Tibial nerve (tissue), 4 donors: ENCODE measurements around the gene ZFR. TPM values are rescaled to one million over a fixed set of nuclear protein-coding genes. Genes with fewer than 3 reads are reported as not detected.
"Not testable (repeated sequence)": the region's sequence is repeated elsewhere in the genome, so short reads cannot be mapped to it uniquely, and the experiment has no call there.

Experiments
- DNase-seq, 2 donors: peaks; one replicate each; pipeline ENCODE4 v3.0.0-alpha.2; 2019; ENCODE audit warnings: low spot score in 2 of 2
- H3K27ac ChIP-seq, 4 donors: fragments of 200-600 bp; sonication (generic) in 3 of 4; one replicate each; pipeline ENCODE4 v1.5.1; 2017 to 2019; ENCODE audit warnings: mild to moderate bottlenecking in 1 of 4
- H3K27me3 ChIP-seq, 2 donors: fragments of 200-600 bp; sonication (generic) in 1 of 2; one replicate each; pipeline versions ENCODE4 v1.5.1 to v1.6.0; 2017 to 2019
- H3K36me3 ChIP-seq, 3 donors: fragments of 200-600 bp; sonication (generic); one replicate each; pipeline ENCODE4 v1.5.1; 2018 to 2019
- H3K4me1 ChIP-seq, 4 donors: fragments of 200-600 bp; sonication (generic) in 3 of 4; one replicate each; pipeline ENCODE4 v1.5.1; 2017 to 2019
- H3K4me3 ChIP-seq, 4 donors: fragments of 200-600 bp; sonication (generic) in 3 of 4; one replicate each; pipeline ENCODE4 v1.5.1; 2017 to 2019; ENCODE audit warnings: mild to moderate bottlenecking in 1 of 4, moderate library complexity in 1 of 4
- H3K9me3 ChIP-seq, 4 donors: fragments of 200-600 bp; sonication (generic) in 3 of 4; one replicate each; pipeline ENCODE4 v1.5.1; 2017 to 2019
- EP300 ChIP-seq, 2 donors: sonication (generic); formaldehyde crosslinking; IDR thresholded peaks; one replicate each; pipeline ENCODE4 v1.6.1; 2017; ENCODE audit warnings: antibody characterized with exemption in 2 of 2, mild to moderate bottlenecking in 1 of 2
- POLR2A ChIP-seq, 2 donors: fragments of 450-650 bp; IDR thresholded peaks; one replicate each; pipeline ENCODE4 v1.6.1; 2017; ENCODE audit warnings: antibody characterized with exemption in 2 of 2, mild to moderate bottlenecking in 2 of 2, moderate library complexity in 2 of 2
- WGBS, 2 donors: methylation state at CpG; one replicate each; pipeline ENCODE4 v1.1.5; 2018; 5-methylcytosine and 5-hydroxymethylcytosine counted together
- total RNA-seq, 4 donors: library from RNA; depleted of rRNA; stranded (reverse); fragments of >200 nt; gene quantifications; one replicate each; pipeline ENCODE4 v1.1.0, GENCODE V29; 2016
- TF ChIP-seq, protein P1 (sequence below), 5 experiments: fragments of 200-600 bp in 3 of 5; fragments of 450-650 bp in 2 of 5; sonication (generic) in 3 of 5; IDR thresholded peaks; one replicate each; pipeline ENCODE4 v1.5.1; 2016 to 2019; ENCODE audit warnings: antibody characterized with exemption in 5 of 5, mild to moderate bottlenecking in 3 of 5, moderate library complexity in 2 of 5

Gene ZFR
- total RNA-seq, 4 donors from 2014 or later: 63.9 to 83.5 (median 73.8) TPM

DNA sequence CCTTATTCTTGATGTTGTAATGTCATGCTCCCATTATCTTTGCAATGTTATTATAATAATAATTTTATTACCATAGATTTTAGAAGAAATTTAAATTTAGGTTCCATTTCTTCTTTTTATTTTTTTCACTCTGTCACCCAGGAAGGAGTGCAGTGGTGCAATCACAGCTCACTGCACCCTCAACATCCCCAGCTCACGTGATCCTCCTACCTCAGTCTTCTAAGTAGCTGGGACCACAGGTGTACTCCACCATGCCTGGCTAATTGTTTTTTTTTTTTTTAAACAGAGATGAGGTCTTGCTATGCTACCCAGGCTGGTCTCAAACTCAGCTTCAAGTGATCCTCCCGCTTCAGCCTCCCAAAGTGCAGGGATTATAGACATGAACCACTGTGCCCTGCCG lies 11.9 kb downstream of the ZFR start:
- WGBS, 2 donors: 96 to 98% methylated on average over 3 of the region's 3 CpGs
- Histone ChIP-seq H3K4me3 (no peak overlapping the region), H3K36me3 (peaks cover 0 to 19% (median 0%) of the 10 kb centered on the region in 3 donors), H3K4me1 (peaks cover 0 to 48% (median 2%) of the 10 kb centered on the region in 4 donors), H3K27ac (no peak overlapping the region), H3K27me3 (no peaks in the 10 kb centered on the region), H3K9me3 (no peaks in the 10 kb centered on the region)
- no peak for DNase-seq
- TF ChIP-seq EP300 (IDR thresholded peaks at IDR 0.05): no peak
- no peak for TF ChIP-seq POLR2A (IDR thresholded peaks at IDR 0.05)
- TF ChIP-seq, protein P1, sequence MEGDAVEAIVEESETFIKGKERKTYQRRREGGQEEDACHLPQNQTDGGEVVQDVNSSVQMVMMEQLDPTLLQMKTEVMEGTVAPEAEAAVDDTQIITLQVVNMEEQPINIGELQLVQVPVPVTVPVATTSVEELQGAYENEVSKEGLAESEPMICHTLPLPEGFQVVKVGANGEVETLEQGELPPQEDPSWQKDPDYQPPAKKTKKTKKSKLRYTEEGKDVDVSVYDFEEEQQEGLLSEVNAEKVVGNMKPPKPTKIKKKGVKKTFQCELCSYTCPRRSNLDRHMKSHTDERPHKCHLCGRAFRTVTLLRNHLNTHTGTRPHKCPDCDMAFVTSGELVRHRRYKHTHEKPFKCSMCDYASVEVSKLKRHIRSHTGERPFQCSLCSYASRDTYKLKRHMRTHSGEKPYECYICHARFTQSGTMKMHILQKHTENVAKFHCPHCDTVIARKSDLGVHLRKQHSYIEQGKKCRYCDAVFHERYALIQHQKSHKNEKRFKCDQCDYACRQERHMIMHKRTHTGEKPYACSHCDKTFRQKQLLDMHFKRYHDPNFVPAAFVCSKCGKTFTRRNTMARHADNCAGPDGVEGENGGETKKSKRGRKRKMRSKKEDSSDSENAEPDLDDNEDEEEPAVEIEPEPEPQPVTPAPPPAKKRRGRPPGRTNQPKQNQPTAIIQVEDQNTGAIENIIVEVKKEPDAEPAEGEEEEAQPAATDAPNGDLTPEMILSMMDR (IDR thresholded peaks at IDR 0.05): no peak

- Histone ChIP-seq H3K4me1 (peaks cover 0 to 36% (median 0%) of the 10 kb centered on the region in 4 donors), H3K36me3 (peaks cover 0 to 32% (median 0%) of the 10 kb centered on the region in 3 donors), H3K9me3 (peaks cover 0 to 11% (median 0%) of the 10 kb centered on the region in 4 donors)
- DNase-seq, H3K27me3 ChIP-seq, H3K4me3 ChIP-seq, H3K27ac ChIP-seq: not testable (repeated sequence)
- 84 to 85% methylated on average over 4 of the region's 4 CpGs for WGBS, 2 donors
Measured at GRCh38 chr5:32430825-32431224, 13.7 kb downstream of the ZFR start.

DNA sequence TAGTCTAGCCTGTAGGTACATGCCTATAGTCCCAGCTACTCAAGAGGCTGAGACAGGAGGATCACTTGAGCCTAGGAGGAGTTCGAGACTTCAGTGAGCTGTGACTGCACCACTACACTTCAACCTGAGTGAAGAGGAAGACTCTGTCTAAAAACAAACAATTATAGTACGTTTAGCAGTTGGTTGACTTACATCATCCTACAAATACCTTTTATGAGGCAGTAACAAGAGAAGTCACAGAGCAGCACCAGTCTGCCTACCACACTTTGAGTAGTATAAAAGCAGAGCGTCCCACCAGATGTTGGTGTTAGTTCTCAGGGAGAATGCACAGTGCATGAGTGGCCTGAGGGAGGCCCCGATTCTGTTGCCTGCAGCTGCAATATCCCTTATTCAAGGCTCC lies 16.1 kb downstream of the ZFR start:
- peaks cover 0 to 35% (median 0%) of the 10 kb centered on the region in 3 donors for H3K36me3 ChIP-seq
- TF ChIP-seq EP300 (IDR thresholded peaks at IDR 0.05) (no peak), POLR2A (IDR thresholded peaks at IDR 0.05) (no peak)
- TF ChIP-seq, protein P1 (IDR thresholded peaks at IDR 0.05): no peak
- H3K27me3 ChIP-seq: no peaks in the 10 kb centered on the region
- H3K4me3 ChIP-seq: no peak overlapping the region
- H3K9me3 ChIP-seq: peaks cover 0 to 11% (median 0%) of the 10 kb centered on the region in 4 donors
- peaks cover 0 to 19% (median 0%) of the 10 kb centered on the region in 4 donors for H3K4me1 ChIP-seq
- DNase-seq: no peak
- WGBS, 2 donors: 86 to 89% methylated on average over 4 of the region's 4 CpGs
- no peak overlapping the region for H3K27ac ChIP-seq

DNA sequence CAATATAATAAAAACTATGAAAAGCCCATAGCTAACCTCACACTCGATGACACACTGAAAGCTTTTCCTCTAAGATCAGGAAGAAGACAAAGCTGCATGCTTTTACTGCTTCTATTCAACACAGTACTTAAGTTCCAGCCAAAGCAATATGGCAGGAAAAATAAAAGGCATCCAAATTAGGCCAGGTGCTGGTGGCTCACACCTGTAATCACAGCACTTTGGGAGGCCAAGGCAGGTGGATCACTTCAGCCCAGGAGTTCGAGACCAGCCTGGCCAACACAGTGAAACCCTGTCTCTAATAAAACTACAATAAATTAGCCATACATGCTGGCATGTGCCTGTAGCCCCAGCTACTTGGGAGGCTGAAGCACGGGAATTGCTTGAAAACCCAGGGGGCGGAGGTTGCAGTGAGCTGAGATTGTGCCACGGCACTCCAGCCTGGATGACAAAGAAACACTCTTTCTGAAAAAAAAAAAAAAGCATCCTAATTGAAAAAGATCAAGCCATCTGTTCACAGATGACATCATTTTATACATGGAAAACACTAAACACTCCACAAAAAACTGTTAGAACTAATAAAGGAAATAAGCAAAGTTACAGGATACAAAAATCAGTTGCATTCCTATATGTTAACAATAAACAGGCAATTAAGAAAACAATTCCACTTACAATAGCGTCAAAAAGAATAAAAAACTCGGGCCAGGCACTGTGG lies 17.9 kb downstream of the ZFR start:
- TF ChIP-seq POLR2A (IDR thresholded peaks at IDR 0.05): no peak
- H3K9me3 ChIP-seq: peaks cover 0 to 11% (median 0%) of the 10 kb centered on the region in 4 donors
- H3K27me3 ChIP-seq: no peaks in the 10 kb centered on the region
- WGBS, 2 donors: 84 to 85% methylated on average over 7 of the region's 7 CpGs
- no peak for DNase-seq
- H3K36me3 ChIP-seq: peaks cover 0 to 35% (median 0%) of the 10 kb centered on the region in 3 donors
- H3K4me3 ChIP-seq: no peak overlapping the region
- peaks cover 0 to 32% (median 0%) of the 10 kb centered on the region in 4 donors for H3K4me1 ChIP-seq
- no peak overlapping the region for H3K27ac ChIP-seq

GRCh38 chr5:32422697-32423096 lies 21.8 kb downstream of the ZFR start:
- Histone ChIP-seq H3K36me3 (peaks cover 0 to 30% (median 10%) of the 10 kb centered on the region in 3 donors), H3K4me1 (peaks cover 0 to 40% (median 4%) of the 10 kb centered on the region in 4 donors), H3K27me3 (no peaks in the 10 kb centered on the region), H3K9me3 (peaks cover 0 to 11% (median 0%) of the 10 kb centered on the region in 4 donors), H3K4me3 (no peak overlapping the region), H3K27ac (no peak overlapping the region)
- DNase-seq: no peak
- TF ChIP-seq, protein P1 (IDR thresholded peaks at IDR 0.05): no peak
- TF ChIP-seq POLR2A (IDR thresholded peaks at IDR 0.05) (no peak), EP300 (IDR thresholded peaks at IDR 0.05) (no peak)
- 86 to 93% methylated on average over 4 of the region's 4 CpGs for WGBS, 2 donors

- TF ChIP-seq, protein P1 (IDR thresholded peaks at IDR 0.05): no peak
- no peak for TF ChIP-seq POLR2A (IDR thresholded peaks at IDR 0.05)
- TF ChIP-seq EP300 (IDR thresholded peaks at IDR 0.05): no peak
- Histone ChIP-seq H3K27ac (no peak overlapping the region), H3K27me3 (no peaks in the 10 kb centered on the region), H3K4me1 (peaks cover 0 to 37% (median 4%) of the 10 kb centered on the region in 4 donors), H3K4me3 (peak overlapping the region in 1 of 4 donors; percentile 1), H3K9me3 (peaks cover 0 to 2% (median 0%) of the 10 kb centered on the region in 4 donors), H3K36me3 (peaks cover 0 to 33% (median 10%) of the 10 kb centered on the region in 3 donors)
- no peak for DNase-seq
Measured at GRCh38 chr5:32421075-32421474, 23.5 kb downstream of the ZFR start.
